GM23338 (cell line): ENCODE measurements around the gene C6orf47.

Experiments
- CREB1 ChIP-seq: fragments of 250-450 bp; sonication (Bioruptor Pico); IDR thresholded peaks from 2 replicates; pipeline ENCODE4 v1.5.0; 2020; ENCODE audit warnings: low read depth, mild to moderate bottlenecking, moderate library complexity
- CTCF ChIP-seq, 2 experiments: fragments of 200-600 bp in 1 of 2; sonication (generic) in 1 of 2; conservative IDR thresholded peaks; 2 replicates each; pipeline versions ENCODE4 v1.5.1 to v1.6.1; 2016 to 2017; ENCODE audit warnings: antibody characterized with exemption in 2 of 2, low read depth in 2 of 2, mild to moderate bottlenecking in 2 of 2, moderate library complexity in 1 of 2
- ETS1 ChIP-seq: IDR thresholded peaks from 2 replicates; pipeline ENCODE4 v1.6.1; 2016; ENCODE audit warnings: antibody characterized with exemption
- EZH2 ChIP-seq: fragments of 200-600 bp; sonication (generic); IDR thresholded peaks from one replicate; pipeline ENCODE4 v1.8.0; 2017; ENCODE audit warnings: antibody characterized with exemption, mild to moderate bottlenecking, low read depth; ENCODE audit not compliant: unreplicated experiment
- EZH2phosphoT487 ChIP-seq: fragments of 200-600 bp; sonication (generic); IDR thresholded peaks from one replicate; pipeline ENCODE4 v1.8.1; 2018; ENCODE audit warnings: antibody characterized with exemption; ENCODE audit not compliant: unreplicated experiment
- POLR2AphosphoS5 ChIP-seq: IDR thresholded peaks from 2 replicates; pipeline ENCODE4 v1.6.1; 2016; ENCODE audit warnings: antibody characterized with exemption, low read depth
- ZNF114 ChIP-seq: fragments of 250-450 bp; sonication (Bioruptor Pico); IDR thresholded peaks from 2 replicates; pipeline ENCODE4 v1.5.0; 2020; ENCODE audit warnings: mild to moderate bottlenecking, moderate library complexity
- ZNF462 ChIP-seq: fragments of 250-450 bp; sonication (Bioruptor Pico); IDR thresholded peaks from 2 replicates; pipeline ENCODE4 v1.5.0; 2020; ENCODE audit warnings: mild to moderate bottlenecking, moderate library complexity
- TF ChIP-seq, protein P1 (sequence below): IDR thresholded peaks from one replicate; pipeline ENCODE4 v1.6.1; 2018; ENCODE audit warnings: antibody characterized with exemption; ENCODE audit not compliant: unreplicated experiment

- TF ChIP-seq EZH2 (no peak), ETS1 (no peak), CTCF (conservative IDR thresholded peaks at IDR 0.05; ENCODE audit: low read depth in 2 of 2) (no peak), POLR2AphosphoS5 (no peak), EZH2phosphoT487 (no peak), ZNF462 (CRISPR knock-in tag) (no peak), CREB1 (CRISPR knock-in tag) (no peak), ZNF114 (CRISPR knock-in tag) (no peak)
- TF ChIP-seq, protein P1, sequence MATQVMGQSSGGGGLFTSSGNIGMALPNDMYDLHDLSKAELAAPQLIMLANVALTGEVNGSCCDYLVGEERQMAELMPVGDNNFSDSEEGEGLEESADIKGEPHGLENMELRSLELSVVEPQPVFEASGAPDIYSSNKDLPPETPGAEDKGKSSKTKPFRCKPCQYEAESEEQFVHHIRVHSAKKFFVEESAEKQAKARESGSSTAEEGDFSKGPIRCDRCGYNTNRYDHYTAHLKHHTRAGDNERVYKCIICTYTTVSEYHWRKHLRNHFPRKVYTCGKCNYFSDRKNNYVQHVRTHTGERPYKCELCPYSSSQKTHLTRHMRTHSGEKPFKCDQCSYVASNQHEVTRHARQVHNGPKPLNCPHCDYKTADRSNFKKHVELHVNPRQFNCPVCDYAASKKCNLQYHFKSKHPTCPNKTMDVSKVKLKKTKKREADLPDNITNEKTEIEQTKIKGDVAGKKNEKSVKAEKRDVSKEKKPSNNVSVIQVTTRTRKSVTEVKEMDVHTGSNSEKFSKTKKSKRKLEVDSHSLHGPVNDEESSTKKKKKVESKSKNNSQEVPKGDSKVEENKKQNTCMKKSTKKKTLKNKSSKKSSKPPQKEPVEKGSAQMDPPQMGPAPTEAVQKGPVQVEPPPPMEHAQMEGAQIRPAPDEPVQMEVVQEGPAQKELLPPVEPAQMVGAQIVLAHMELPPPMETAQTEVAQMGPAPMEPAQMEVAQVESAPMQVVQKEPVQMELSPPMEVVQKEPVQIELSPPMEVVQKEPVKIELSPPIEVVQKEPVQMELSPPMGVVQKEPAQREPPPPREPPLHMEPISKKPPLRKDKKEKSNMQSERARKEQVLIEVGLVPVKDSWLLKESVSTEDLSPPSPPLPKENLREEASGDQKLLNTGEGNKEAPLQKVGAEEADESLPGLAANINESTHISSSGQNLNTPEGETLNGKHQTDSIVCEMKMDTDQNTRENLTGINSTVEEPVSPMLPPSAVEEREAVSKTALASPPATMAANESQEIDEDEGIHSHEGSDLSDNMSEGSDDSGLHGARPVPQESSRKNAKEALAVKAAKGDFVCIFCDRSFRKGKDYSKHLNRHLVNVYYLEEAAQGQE: no peak
Observed at GRCh38 chr6:31621991-31622390, 38.6 kb downstream of the C6orf47 start.
